Adrenal gland (tissue), 5 donors: ENCODE measurements around the gene ATXN1.

Source experiments
- CTCF ChIP-seq, 6 experiments: fragments of 450-650 bp in 4 of 6; fragments of 200-600 bp in 2 of 6; sonication (generic) in 1 of 6; IDR thresholded peaks; 1 replicate in 5 of 6; 2 replicates in 1 of 6; pipeline versions ENCODE4 v1.5.1 to v1.8.0; 2016 to 2021; ENCODE audit warnings: antibody characterized with exemption in 6 of 6, mild to moderate bottlenecking in 2 of 6, moderate library complexity in 1 of 6
- POLR2A ChIP-seq, 2 donors: fragments of 450-650 bp; IDR thresholded peaks; one replicate each; pipeline ENCODE4 v1.6.1; 2017; ENCODE audit warnings: antibody characterized with exemption in 2 of 2, mild to moderate bottlenecking in 2 of 2, moderate library complexity in 1 of 2
- donor health status: DM: no; HTN: no; CAD: no.

- TF ChIP-seq POLR2A (IDR thresholded peaks at IDR 0.05), result no peak
- TF ChIP-seq CTCF (IDR thresholded peaks at IDR 0.05), result no peak
Observed at GRCh38 chr6:16397623-16398022, 363.6 kb downstream of the ATXN1 start.
